ENCODE results near the gene PARD6G.
A peak's percentile ranks its signal among the peaks of the same experiment; 100 is the strongest.
"Not testable (repeated sequence)": the region's sequence is repeated elsewhere in the genome, so short reads cannot be mapped to it uniquely, and the experiment has no call there.

PARD6G gene

GRCh38 chr18:80170395-80171053 lies 76.8 kb downstream of the PARD6G start:
- no peak for DNase-seq

GRCh38 chr18:80169607-80170006 lies 77.7 kb downstream of the PARD6G start:
- no peak for DNase-seq

GRCh38 chr18:80168982-80169381 lies 78.3 kb downstream of the PARD6G start:
- no peak for DNase-seq

GRCh38 chr18:80168346-80168745 lies 79.0 kb downstream of the PARD6G start:
- DNase-seq, result no peak

GRCh38 chr18:80167931-80168330 lies 79.4 kb downstream of the PARD6G start:
- no peak for DNase-seq

- no peak for DNase-seq
These were observed 80.0 kb downstream of the PARD6G start for GRCh38 chr18:80167331-80167730.

GRCh38 chr18:80166725-80167124 lies 80.6 kb downstream of the PARD6G start:
- no peak for DNase-seq

- DNase-seq, result no peak
These were observed 81.1 kb downstream of the PARD6G start for GRCh38 chr18:80166240-80166639.

- DNase-seq, result not testable (repeated sequence)
These were observed 82.5 kb downstream of the PARD6G start for GRCh38 chr18:80164727-80165355.

- DNase-seq, result no peak
These were observed 84.1 kb downstream of the PARD6G start for GRCh38 chr18:80163183-80163582.

- no peak for DNase-seq
These were observed 85.4 kb downstream of the PARD6G start for GRCh38 chr18:80161781-80162417.

- DNase-seq, result no peak
These were observed 87.3 kb downstream of the PARD6G start for GRCh38 chr18:80159713-80160636.

- DNase-seq, result no peak
These were observed 88.9 kb downstream of the PARD6G start for GRCh38 chr18:80158365-80158764.

- peak; percentile 20 to 78 for DNase-seq
These were observed 89.5 kb downstream of the PARD6G start for GRCh38 chr18:80157708-80158343.

- DNase-seq, result no peak
These were observed 93.0 kb downstream of the PARD6G start for GRCh38 chr18:80154293-80154692.

GRCh38 chr18:80149667-80150066 lies 97.6 kb downstream of the PARD6G start:
- no peak for DNase-seq

- DNase-seq, result no peak
These were observed 98.8 kb downstream of the PARD6G start for GRCh38 chr18:80148326-80149199.

- DNase-seq, result peak; percentile 78 to 84
These were observed 99.6 kb downstream of the PARD6G start for GRCh38 chr18:80147418-80148325.

- DNase-seq, result peak; percentile 26 to 33
These were observed 100.3 kb downstream of the PARD6G start for GRCh38 chr18:80147037-80147417.

- DNase-seq, result no peak
These were observed 102.0 kb downstream of the PARD6G start for GRCh38 chr18:80145196-80145804.

Measured in NCI-H1930 (cell line).